Heart left ventricle (tissue), 16 donors: ENCODE results near the gene CELSR1. TPM values are rescaled to one million over a fixed set of nuclear protein-coding genes. Genes with fewer than 3 reads are reported as not detected.

ENCODE experiments used
- ATAC-seq, 4 donors: fragments of 200-7000 bp; cut with Tn5 transposase; one replicate each; pipeline ENCODE4 v1.9.1; 2020 to 2022; ENCODE audit warnings: moderate library complexity in 4 of 4, mild to moderate bottlenecking in 3 of 4, moderate number of reproducible peaks in 1 of 4
- DNase-seq, 5 donors: peaks; one replicate each; pipeline ENCODE4 v3.0.0-alpha.2; 2020
- H3K27ac ChIP-seq, 12 donors: fragments of 200-600 bp; sonication (generic) in 4 of 12; one replicate each; pipeline versions ENCODE4 v1.5.0 to v1.8.0; 2016 to 2022; ENCODE audit warnings: mild to moderate bottlenecking in 2 of 12
- H3K27me3 ChIP-seq, 9 donors: fragments of 200-600 bp; sonication (generic) in 2 of 9; one replicate each; pipeline versions ENCODE4 v1.5.1 to v1.8.0; 2016 to 2022; ENCODE audit warnings: mild to moderate bottlenecking in 3 of 9
- H3K36me3 ChIP-seq, 9 donors: fragments of 200-600 bp; sonication (generic) in 2 of 9; one replicate each; pipeline versions ENCODE4 v1.5.0 to v1.8.0; 2018 to 2022; ENCODE audit warnings: mild to moderate bottlenecking in 2 of 9
- H3K4me1 ChIP-seq, 12 donors: fragments of 200-600 bp; sonication (generic) in 4 of 12; one replicate each; pipeline versions ENCODE4 v1.5.0 to v1.8.0; 2016 to 2022; ENCODE audit warnings: mild to moderate bottlenecking in 3 of 12
- H3K4me3 ChIP-seq, 12 donors: fragments of 200-600 bp; sonication (generic) in 4 of 12; one replicate each; pipeline versions ENCODE4 v1.5.0 to v1.8.0; 2017 to 2022; ENCODE audit warnings: mild to moderate bottlenecking in 9 of 12, moderate library complexity in 4 of 12
- H3K9me3 ChIP-seq, 12 donors: fragments of 200-600 bp; sonication (generic) in 4 of 12; one replicate each; pipeline versions ENCODE4 v1.5.0 to v1.8.0; 2016 to 2022; ENCODE audit warnings: mild to moderate bottlenecking in 1 of 12
- CTCF ChIP-seq, 12 donors: fragments of 200-600 bp; sonication (generic) in 4 of 12; IDR thresholded peaks; one replicate each; pipeline versions ENCODE4 v1.5.0 to v1.8.0; 2018 to 2022; ENCODE audit warnings: antibody characterized with exemption in 12 of 12, mild to moderate bottlenecking in 5 of 12
- POLR2A ChIP-seq, 2 donors: fragments of 450-650 bp; IDR thresholded peaks; one replicate each; pipeline ENCODE4 v1.6.1; 2017; ENCODE audit warnings: antibody characterized with exemption in 2 of 2, mild to moderate bottlenecking in 2 of 2, moderate library complexity in 2 of 2
- WGBS, 4 donors: extraction: QIAGEN DNeasy Blood & Tissue Kit in 2 of 4; methylation state at CpG; one replicate each; pipeline versions ENCODE4 v1.1.5 to v1.1.7; 2013 to 2018; 5-methylcytosine and 5-hydroxymethylcytosine counted together
- intact Hi-C, 10 donors: fragments of 100-400 bp; cut with DNase I; formaldehyde crosslinking; loops; one replicate each; pipeline versions ENCODE4 v1.11.1 to v1.14.2; 2022
- polyA plus RNA-seq, 2 donors: library from polyadenylated mRNA; stranded (reverse); fragments of 200-250 nt; gene quantifications; one replicate each; pipeline ENCODE4 v1.2.3, GENCODE V29; 2013
- total RNA-seq, 9 donors: library from RNA; depleted of rRNA in 2 of 9; stranded (reverse); fragments of >200 nt in 2 of 9; fragmentation: NEBNext Ultra II Directional in 3 of 9; extraction: Animal tissue kit (Norgen Biotek cat#: 25700) in 3 of 9; gene quantifications; one replicate each; pipeline versions ENCODE4 v1.1.0 to v1.2.4, GENCODE V29; 2016 to 2023
- donor health status: ischemic (EF 13 %, LVEDD 7.1; RV severe dilation, severe dysfunction).
- donor health status: healthy with polysubstance abuse.
- donor health status: DM: no; HTN: yes; CAD: no.
- donor health status: DM: no; HTN: no; CAD: no.
- donor health status: ischemic (EF 25% LVEDD 6.9; RV normal size, moderate dysfunction).
- donor health status: ischemic (EF 25% LVEDD 5.7; RV mildly dilated, moderate dysfunction).
- donor health status: healthy.
- donor health status: DM: yes; HTN: yes; CAD: no.
- donor health status: ischemic (EF 35%, LVEDD 5.7; RV mildly dilated, moderate dysfunction).
- donor health status: nonischemic (EF 11% LVEDD 7.7; RV severe dilation, severe dysfunction).
- donor health status: DM: yes; HTN: yes; CAD: no.
- donor health status: PGD.
- donor health status: ischemic (EF 29% LVEDD 5.4; RV normal size, mild dysfunction).
- donor health status: nonischemic (EF 23%, LVEDD 6.1; RV moderate dilation, normal function).

The CELSR1 gene
- total and polyA plus RNA-seq, 11 donors: 5.9 to 15.8 (median 11.9) TPM

GRCh38 chr22:46371623-46372226 lies 165.7 kb downstream of the CELSR1 start:
- TF ChIP-seq POLR2A (IDR thresholded peaks at IDR 0.05) (no peak), CTCF (IDR thresholded peaks at IDR 0.05) (no peak)
- H3K9me3 ChIP-seq: peaks cover 0 to 11% (median 0%) of the 10 kb centered on the region in 12 donors
- no peak overlapping the region for H3K4me3 ChIP-seq
- 87 to 96% (median 90%) methylated on average over 2 of the region's 2 CpGs for WGBS, 4 donors
- peaks cover 0 to 8% (median 0%) of the 10 kb centered on the region in 9 donors for H3K27me3 ChIP-seq
- H3K36me3 ChIP-seq: peaks cover 0 to 4% (median 0%) of the 10 kb centered on the region in 9 donors
- ATAC-seq (no peak), DNase-seq (no peak)
- H3K4me1 ChIP-seq: no peaks in the 10 kb centered on the region
- H3K27ac ChIP-seq: no peak overlapping the region
- intact Hi-C loops: no loop called here

GRCh38 chr22:46370584-46371291 lies 166.7 kb downstream of the CELSR1 start:
- H3K27me3 ChIP-seq: peaks cover 0 to 11% (median 0%) of the 10 kb centered on the region in 9 donors
- intact Hi-C loops: no loop called here
- no peak overlapping the region for H3K4me3 ChIP-seq
- TF ChIP-seq CTCF (IDR thresholded peaks at IDR 0.05) (no peak), POLR2A (IDR thresholded peaks at IDR 0.05) (no peak)
- H3K4me1 ChIP-seq: no peaks in the 10 kb centered on the region
- peaks cover 0 to 3% (median 0%) of the 10 kb centered on the region in 12 donors for H3K9me3 ChIP-seq
- peak in 2 of 5 donors; percentile 14 to 46 for DNase-seq
- no peak overlapping the region for H3K27ac ChIP-seq
- no peak for ATAC-seq
- H3K36me3 ChIP-seq: no peaks in the 10 kb centered on the region
- 72 to 83% (median 77%) methylated on average over 12 to 15 of the region's 15 CpGs for WGBS, 4 donors

DNA sequence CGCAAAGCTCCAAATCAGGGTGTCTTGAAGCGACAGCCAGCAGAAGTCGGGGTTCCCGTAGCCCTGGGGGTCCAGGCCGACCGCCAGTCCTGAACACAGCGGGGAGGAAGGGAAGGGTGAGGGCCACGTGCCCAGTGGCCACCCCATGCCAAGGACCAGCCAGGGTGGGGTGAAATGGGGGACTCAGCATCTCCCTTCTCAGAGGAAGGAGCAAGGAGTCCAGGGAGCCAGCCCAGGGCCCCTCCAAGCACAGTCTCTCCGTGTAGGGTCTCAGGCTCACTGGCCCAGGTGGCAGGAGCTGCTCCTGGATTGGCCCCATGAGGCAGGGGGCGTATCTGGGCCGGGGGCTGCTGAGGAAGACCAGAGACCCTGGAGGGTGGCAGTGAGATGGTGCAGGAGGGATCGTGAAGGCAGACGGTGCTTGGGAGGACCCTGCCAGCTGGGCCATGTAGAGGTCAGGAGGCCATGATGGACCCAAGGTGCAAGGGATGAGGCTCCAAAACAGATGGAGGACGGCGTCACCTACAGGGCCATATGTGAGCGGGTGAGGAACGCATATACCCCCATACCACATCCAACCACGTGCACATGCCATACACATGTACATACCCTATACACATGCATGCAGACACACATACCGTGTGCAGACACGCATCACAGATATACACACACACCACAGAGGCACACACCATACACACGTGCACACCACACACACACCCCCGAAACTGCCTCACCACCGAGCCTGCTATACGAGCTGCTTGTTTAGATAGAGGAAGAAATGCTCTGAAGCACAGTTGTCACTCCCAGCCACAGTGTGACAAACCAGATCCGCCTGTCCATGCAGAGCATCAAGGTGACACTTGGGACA lies 167.5 kb downstream of the CELSR1 start:
- 81 to 85% (median 81%) methylated on average over 23 to 25 of the region's 25 CpGs for WGBS, 4 donors
- H3K27ac ChIP-seq: no peak overlapping the region
- DNase-seq: peak in 2 of 5 donors; percentile 10 to 53
- no peak overlapping the region for H3K4me3 ChIP-seq
- ATAC-seq: no peak
- peaks cover 0 to 11% (median 0%) of the 10 kb centered on the region in 9 donors for H3K27me3 ChIP-seq
- no peak for TF ChIP-seq CTCF (IDR thresholded peaks at IDR 0.05)
- no peak for TF ChIP-seq POLR2A (IDR thresholded peaks at IDR 0.05)
- no peaks in the 10 kb centered on the region for H3K4me1 ChIP-seq
- H3K9me3 ChIP-seq: no peaks in the 10 kb centered on the region
- intact Hi-C loops: loop anchor here in 2 of 10 donors (2.0 to 5.0 kb wide), 2 partner anchors 171 to 172 kb away; no protein-coding TSS in a partner anchor
- no peaks in the 10 kb centered on the region for H3K36me3 ChIP-seq
